RKO (cell line): ENCODE measurements around the gene PROKR2.

Source experiments
- DNase-seq: peaks from one replicate; pipeline ENCODE4 v3.0.0-alpha.2; 2016; ENCODE audit warnings: low spot score

Gene PROKR2

GRCh38 chr20:5282561-5282960 is 34.2 kb downstream of the PROKR2 start:
- DNase-seq: no peak

- no peak for DNase-seq
Measured at GRCh38 chr20:5279661-5280060, 37.1 kb downstream of the PROKR2 start.

GRCh38 chr20:5272268-5272667 is 44.5 kb downstream of the PROKR2 start:
- DNase-seq: no peak

- no peak for DNase-seq
Measured at GRCh38 chr20:5270603-5271002, 46.2 kb downstream of the PROKR2 start.

- DNase-seq: no peak
Measured at GRCh38 chr20:5268449-5268848, 48.3 kb downstream of the PROKR2 start.

- no peak for DNase-seq
Measured at GRCh38 chr20:5267092-5267491, 49.7 kb downstream of the PROKR2 start.
